ENCODE results near the gene RHOG. TPM values are rescaled to one million over a fixed set of nuclear protein-coding genes. Genes with fewer than 3 reads are reported as not detected.
"Not testable (repeated sequence)": the region's sequence is repeated elsewhere in the genome, so short reads cannot be mapped to it uniquely, and the experiment has no call there.

Gene RHOG
- total and polyA plus RNA-seq, 3 donors from 2014 or later: 36.1 to 58.3 (median 37.1) TPM

- peak within 1 kb of the TSS; percentile 94 to 97 for H3K27ac ChIP-seq
- TF ChIP-seq POLR2A (IDR thresholded peaks at IDR 0.05): peak; percentile 98
- peak in 1 of 3 experiments; percentile 23 for TF ChIP-seq CTCF (IDR thresholded peaks at IDR 0.05)
- no peaks in the 10 kb centered on the region for H3K36me3 ChIP-seq (ENCODE audit: low read depth, missing control alignments)
- H3K4me3 ChIP-seq: peak within 1 kb of the TSS; percentile 92 to 99
- intact Hi-C loops (cut with DNase I; ENCODE audit: low total_unique reads): no loop called here
- H3K9me3 ChIP-seq: no peaks in the 10 kb centered on the region
- DNase-seq: peak; percentile 100
- no peaks in the 10 kb centered on the region for H3K27me3 ChIP-seq
- peaks cover 13% of the 10 kb centered on the region for H3K4me1 ChIP-seq
- WGBS, 2 donors: 0% methylated on average over 32 to 86 of the region's 86 CpGs
These were observed 43.2 kb downstream of the RHOG start, which contains the start of gene NUP98 for GRCh38 chr11:3797329-3798090. TSS of gene NUP98 (minus strand) at chr11:3797554. CDS start at chr11:3782117, 15,437 bp downstream.

GRCh38 chr11:3796801-3797328, 43.9 kb downstream of the RHOG start:
- DNase-seq: peak; percentile 58
- Histone ChIP-seq H3K4me1 (peaks cover 13% of the 10 kb centered on the region), H3K36me3 (ENCODE audit: low read depth, missing control alignments) (no peaks in the 10 kb centered on the region), H3K9me3 (no peaks in the 10 kb centered on the region), H3K27me3 (no peaks in the 10 kb centered on the region), H3K4me3 (peak overlapping the region; percentile 92 to 99), H3K27ac (peak overlapping the region; percentile 94 to 97)
- intact Hi-C loops (cut with DNase I; ENCODE audit: low total_unique reads): no loop called here
- WGBS, 2 donors: 0 to 1% methylated on average over 10 to 26 of the region's 26 CpGs
- no peak for TF ChIP-seq POLR2A (IDR thresholded peaks at IDR 0.05)

- Histone ChIP-seq H3K27ac (peak overlapping the region; percentile 4 to 97), H3K4me3 (peak overlapping the region; percentile 92 to 99), H3K27me3 (no peaks in the 10 kb centered on the region), H3K36me3 (ENCODE audit: low read depth, missing control alignments) (no peaks in the 10 kb centered on the region), H3K9me3 (no peaks in the 10 kb centered on the region), H3K4me1 (peaks cover 13% of the 10 kb centered on the region)
- TF ChIP-seq CTCF (IDR thresholded peaks at IDR 0.05): no peak
- intact Hi-C loops (cut with DNase I; ENCODE audit: low total_unique reads): no loop called here
- DNase-seq: no peak
- WGBS, 2 donors: 7 to 10% methylated on average over 14 of the region's 14 CpGs
These were observed 44.4 kb downstream of the RHOG start for GRCh38 chr11:3796346-3796745.

- H3K4me3 ChIP-seq: peak overlapping the region; percentile 92 to 99
- no peak overlapping the region for H3K27ac ChIP-seq
- TF ChIP-seq CTCF (IDR thresholded peaks at IDR 0.05): no peak
- TF ChIP-seq POLR2A (IDR thresholded peaks at IDR 0.05): no peak
- no peaks in the 10 kb centered on the region for H3K36me3 ChIP-seq (ENCODE audit: low read depth, missing control alignments)
- no peaks in the 10 kb centered on the region for H3K9me3 ChIP-seq
- intact Hi-C loops (cut with DNase I; ENCODE audit: low total_unique reads): no loop called here
- WGBS, 2 donors: 26 to 33% methylated on average over 6 of the region's 6 CpGs
- peaks cover 13% of the 10 kb centered on the region for H3K4me1 ChIP-seq
- no peaks in the 10 kb centered on the region for H3K27me3 ChIP-seq
- DNase-seq: no peak
These were observed 44.8 kb downstream of the RHOG start for GRCh38 chr11:3796002-3796311.

GRCh38 chr11:3795131-3796001, 45.4 kb downstream of the RHOG start:
- Histone ChIP-seq H3K4me1 (peaks cover 13% of the 10 kb centered on the region), H3K27me3 (no peaks in the 10 kb centered on the region), H3K27ac (no peak overlapping the region), H3K4me3 (no peak overlapping the region), H3K9me3 (no peaks in the 10 kb centered on the region), H3K36me3 (ENCODE audit: low read depth, missing control alignments) (no peaks in the 10 kb centered on the region)
- WGBS, 2 donors: 64 to 72% methylated on average over 8 of the region's 8 CpGs
- intact Hi-C loops (cut with DNase I; ENCODE audit: low total_unique reads): no loop called here
- TF ChIP-seq CTCF (IDR thresholded peaks at IDR 0.05): no peak
- no peak for TF ChIP-seq POLR2A (IDR thresholded peaks at IDR 0.05)
- no peak for DNase-seq

- H3K27ac ChIP-seq; H3K4me3 ChIP-seq; intact Hi-C loops (cut with DNase I; ENCODE audit: low total_unique reads); DNase-seq; H3K9me3 ChIP-seq; H3K36me3 ChIP-seq (ENCODE audit: low read depth, missing control alignments); H3K27me3 ChIP-seq: not testable (repeated sequence)
- WGBS, 2 donors: 91 to 97% methylated on average over 10 of the region's 10 CpGs
- peaks cover 13% of the 10 kb centered on the region for H3K4me1 ChIP-seq
These were observed 46.4 kb downstream of the RHOG start for GRCh38 chr11:3794387-3794786.

Data from testis (tissue), 3 donors.